K562 (cell line): ENCODE data around the gene GADD45GIP1. TPM values are rescaled to one million over a fixed set of nuclear protein-coding genes. Genes with fewer than 3 reads are reported as not detected.

ENCODE experiments used
- E2F6 ChIP-seq, 2 experiments: IDR thresholded peaks; 2 replicates each; pipeline ENCODE4 v1.6.1; 2011; ENCODE audit warnings: borderline replicate concordance in 1 of 2, control low read depth in 1 of 2, low read depth in 1 of 2, low read length in 1 of 2, mild to moderate bottlenecking in 1 of 2, mixed read lengths in 1 of 2, moderate library complexity in 1 of 2; ENCODE audit not compliant: insufficient read depth in 1 of 2, insufficient read length in 1 of 2, poor library complexity in 1 of 2, severe bottlenecking in 1 of 2; ENCODE audit errors: extremely low read depth in 1 of 2
- HDAC1 ChIP-seq, 2 experiments: fragments of 450-650 bp; IDR thresholded peaks; 2 replicates each; pipeline ENCODE4 v1.6.1; 2016 to 2017; ENCODE audit warnings: inconsistent platforms in 1 of 2, mild to moderate bottlenecking in 1 of 2, moderate library complexity in 1 of 2
- HMBOX1 ChIP-seq: sonication (generic); IDR thresholded peaks from 2 replicates; pipeline ENCODE4 v1.6.1; 2016
- HNRNPK ChIP-seq: fragments of 200-400 bp; formaldehyde crosslinking; IDR thresholded peaks from one replicate; pipeline ENCODE4 v1.6.1; 2018; ENCODE audit warnings: mild to moderate bottlenecking, low read depth, low read length; ENCODE audit not compliant: poor library complexity, severe bottlenecking
- ID3 ChIP-seq, 2 experiments: fragments of 250-450 bp in 1 of 2; fragments of 450-650 bp in 1 of 2; sonication (Bioruptor Pico) in 1 of 2; IDR thresholded peaks; 2 replicates each; pipeline versions ENCODE4 v1.6.1 to v1.8.0; 2016 to 2021; ENCODE audit warnings: mild to moderate bottlenecking in 2 of 2, moderate library complexity in 2 of 2, missing compliant biosample characterization in 1 of 2, missing genetic modification characterization in 1 of 2
- KAT7 ChIP-seq: sonication (generic); formaldehyde crosslinking; IDR thresholded peaks from 2 replicates; pipeline ENCODE4 v1.8.0; 2022; ENCODE audit warnings: missing genetic modification reagents, mild to moderate bottlenecking, borderline replicate concordance
- KDM4B ChIP-seq, 2 experiments: fragments of 450-650 bp in 1 of 2; sonication (generic) in 1 of 2; IDR thresholded peaks; 2 replicates each; pipeline ENCODE4 v1.6.1; 2016 to 2017; ENCODE audit warnings: borderline replicate concordance in 2 of 2, antibody characterized with exemption in 1 of 2, low read depth in 1 of 2, mild to moderate bottlenecking in 1 of 2
- MAZ ChIP-seq, 2 experiments: fragments of 450-650 bp in 1 of 2; sonication (generic) in 1 of 2; formaldehyde crosslinking; IDR thresholded peaks in 1 of 2; conservative IDR thresholded peaks in 1 of 2; 2 replicates each; pipeline versions ENCODE4 v1.4.0 to v1.5.0; 2020; ENCODE audit warnings: mild to moderate bottlenecking in 1 of 2, missing genetic modification reagents in 1 of 2
- MLLT1 ChIP-seq, 2 experiments: fragments of 450-650 bp; IDR thresholded peaks; 2 replicates each; pipeline ENCODE4 v1.6.1; 2016
- NR2C2 ChIP-seq, 2 experiments: fragments of 200-800 bp in 1 of 2; sonication (Bioruptor generic) in 1 of 2; sonication (generic) in 1 of 2; formaldehyde crosslinking in 1 of 2; IDR thresholded peaks; 2 replicates each; pipeline versions ENCODE4 v1.6.1 to v1.8.0; 2016 to 2022; ENCODE audit warnings: mild to moderate bottlenecking in 1 of 2, missing compliant biosample characterization in 1 of 2, missing genetic modification characterization in 1 of 2, missing genetic modification reagents in 1 of 2
- PHF20 ChIP-seq: fragments of 450-650 bp; IDR thresholded peaks from 2 replicates; pipeline ENCODE4 v1.6.1; 2018; ENCODE audit not compliant: partially characterized antibody
- RB1 ChIP-seq: fragments of 450-650 bp; IDR thresholded peaks from 2 replicates; pipeline ENCODE4 v1.6.1; 2017; ENCODE audit warnings: low read depth, mild to moderate bottlenecking
- TARDBP ChIP-seq: fragments of 450-650 bp; IDR thresholded peaks from 2 replicates; pipeline ENCODE4 v1.6.1; 2016
- polyA plus RNA-seq, 8 experiments: library from polyadenylated mRNA; depleted of rRNA in 4 of 8; stranded (reverse) in 5 of 8; unstranded in 3 of 8; fragments of >200 nt; fragmentation: Nextera tagmentation in 2 of 8; fragmentation: Illumina TruSeq in 1 of 8; extraction: Ambion mirVana in 2 of 8; extraction: Trizol in 1 of 8; gene quantifications; 2 replicates each; pipeline versions ENCODE4 v1.2.1 to v1.2.3, GENCODE V29; 2011 to 2014; ENCODE audit warnings: inconsistent platforms in 1 of 8, missing spikeins in 1 of 8
- total RNA-seq, 7 experiments: library from RNA; depleted of rRNA in 6 of 7; stranded (reverse); fragments of >200 nt in 6 of 7; fragmentation: Illumina TruSeq in 2 of 7; extraction: Trizol in 2 of 7; gene quantifications; 2 replicates each; pipeline versions ENCODE4 v1.2.1 to v1.2.3, GENCODE V29; 2011 to 2021; ENCODE audit warnings: low replicate concordance in 1 of 7

The GADD45GIP1 gene
- total and polyA plus RNA-seq, 9 of the 15 experiments (the other 6 are each of a cell fraction or from before 2014, with no cell fraction given) = 5.1 to 161 (median 29.2) TPM

- no peak for TF ChIP-seq ID3 (CRISPR knock-in tag; IDR thresholded peaks at IDR 0.05)
- TF ChIP-seq ID3 (tag; IDR thresholded peaks at IDR 0.05) = peak; percentile 70
- TF ChIP-seq HDAC1 (IDR thresholded peaks at IDR 0.05) = peak; percentile 23 to 83; a peak in 3 of 4 replicates
- peak; percentile 17 for TF ChIP-seq HNRNPK
- TF ChIP-seq E2F6 (IDR thresholded peaks at IDR 0.05; ENCODE audit: borderline replicate concordance in 1 of 2, extremely low read depth in 1 of 2, insufficient read depth in 1 of 2, insufficient read length in 1 of 2, low read depth in 1 of 2, low read length in 1 of 2, poor library complexity in 1 of 2, severe bottlenecking in 1 of 2) = peak in 1 of 2 experiments; percentile 69
- no peak for TF ChIP-seq NR2C2 (CRISPR knock-in tag; IDR thresholded peaks at IDR 0.05)
- peak; percentile 64 for TF ChIP-seq NR2C2 (tag; IDR thresholded peaks at IDR 0.05)
- peak; percentile 87 for TF ChIP-seq KAT7
- 0 out of 2 replicates have a peak, but pooled peaks have one; percentile 44 for TF ChIP-seq TARDBP
- TF ChIP-seq PHF20 = peak; percentile 68
- 0 out of 4 replicates have a peak, but pooled peaks of 1 of the 2 experiments have one; percentile 10 for TF ChIP-seq KDM4B (IDR thresholded peaks at IDR 0.05; ENCODE audit: borderline replicate concordance in 2 of 2, low read depth in 1 of 2)
- peak; percentile 35 to 53; a peak in 2 of 4 replicates for TF ChIP-seq MAZ (CRISPR knock-in tag; conservative IDR thresholded peaks at IDR 0.05 in 1 of 2, IDR thresholded peaks at IDR 0.05 in 1 of 2)
- peak; percentile 85 for TF ChIP-seq RB1
- TF ChIP-seq MLLT1 (IDR thresholded peaks at IDR 0.05) = 0 out of 4 replicates have a peak, but pooled peaks of 1 of the 2 experiments have one; percentile 10
- no peak for TF ChIP-seq HMBOX1
Measured at GRCh38 chr19:12956446-12957388, at the start of gene GADD45GIP1 (continued).
